NOMO-1 (cell line): ENCODE data around the gene IGSF22.

Source experiments
- DNase-seq, 2 experiments: peaks; one replicate each; lab custom pipeline; 2025; ENCODE audit not compliant: unreplicated experiment in 2 of 2; lab: John Stamatoyannopoulos, UW

IGSF22 gene

DNA sequence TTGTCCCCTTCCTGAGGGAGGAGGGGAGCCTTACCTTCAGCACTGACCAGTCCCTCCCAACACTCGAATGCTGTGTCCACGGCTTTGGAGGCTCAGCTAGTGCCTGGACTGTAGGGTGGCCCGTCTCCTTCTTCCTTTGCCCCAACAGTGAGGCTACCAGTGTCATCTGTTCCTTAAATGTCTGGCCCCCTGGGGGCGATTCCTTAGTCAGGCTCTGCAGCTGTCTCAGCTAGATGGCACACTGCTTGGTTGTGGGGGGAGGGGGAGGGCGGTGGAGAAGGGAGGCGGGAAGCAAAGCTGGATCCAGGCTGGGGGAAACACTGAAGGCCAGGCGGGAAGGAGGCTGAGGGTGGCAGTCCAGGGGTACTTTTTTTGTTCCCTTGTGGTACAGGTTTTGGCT lies at the start of gene IGSF22:
Gene IGSF22, minus strand, starts transcription at position 149 of the 400 bp plus-strand sequence. CDS start 1,952 bp downstream, outside the sequence.
- no peak for DNase-seq

DNA sequence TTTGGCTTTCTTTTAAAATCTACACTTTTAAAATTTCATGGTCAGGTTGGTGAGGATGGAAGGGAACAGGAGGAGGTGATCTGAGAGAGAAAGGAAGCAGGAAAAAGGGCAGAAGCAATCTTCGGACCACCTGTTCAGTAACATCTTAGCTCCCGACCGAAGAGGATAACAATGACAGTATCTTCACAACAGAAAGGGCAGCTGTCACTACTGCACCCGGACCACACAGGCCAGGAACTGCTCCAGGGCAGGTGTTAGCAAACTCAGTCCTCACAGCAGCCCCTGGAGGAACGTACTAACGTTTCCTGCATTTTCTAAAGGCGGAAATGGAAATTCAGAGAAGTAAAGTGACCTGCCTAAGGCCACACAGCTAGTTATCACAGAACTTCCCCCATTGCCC lies 48.8 kb upstream of the IGSF22 start:
- DNase-seq, result no peak

DNA sequence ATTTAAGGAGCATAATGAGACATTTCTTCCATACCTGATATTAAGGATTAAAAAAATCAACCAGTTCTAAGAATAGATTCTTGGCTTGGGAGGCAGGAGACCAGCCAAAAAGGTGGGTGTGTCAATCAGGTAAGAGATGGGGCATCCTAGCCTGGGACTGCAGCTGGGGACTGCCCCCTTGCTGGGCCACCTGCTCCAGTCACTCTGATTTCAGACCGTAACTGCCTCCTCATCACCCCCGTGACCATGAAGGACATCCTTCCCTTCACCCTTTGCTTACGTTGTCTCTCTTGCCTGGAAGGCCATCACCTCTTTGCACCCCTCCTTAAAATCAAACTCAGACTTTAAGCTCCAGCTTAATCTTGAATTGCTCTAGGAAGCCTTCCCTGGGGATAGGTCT lies 47.7 kb upstream of the IGSF22 start:
- DNase-seq, result no peak

DNA sequence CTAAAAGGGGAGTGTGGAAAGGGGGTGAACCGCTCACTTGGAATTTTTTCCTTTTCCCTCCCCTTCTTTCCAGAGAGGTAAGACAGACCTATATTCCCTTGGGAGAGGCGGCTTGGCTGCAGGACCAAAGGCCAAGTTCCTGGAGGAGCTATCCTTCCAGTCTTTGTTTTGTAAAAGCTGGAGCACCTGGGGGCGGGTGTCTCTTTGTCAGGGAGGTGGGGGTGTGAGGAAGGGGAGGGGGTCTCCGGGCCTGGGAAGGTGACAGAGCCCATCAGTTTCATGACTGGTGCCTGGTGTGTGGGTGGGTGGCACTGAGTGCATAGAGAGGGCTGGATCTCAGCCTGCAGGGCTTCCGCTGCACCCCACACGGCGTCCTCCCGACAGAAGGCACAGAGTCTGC lies 47.1 kb upstream of the IGSF22 start:
- no peak for DNase-seq

DNA sequence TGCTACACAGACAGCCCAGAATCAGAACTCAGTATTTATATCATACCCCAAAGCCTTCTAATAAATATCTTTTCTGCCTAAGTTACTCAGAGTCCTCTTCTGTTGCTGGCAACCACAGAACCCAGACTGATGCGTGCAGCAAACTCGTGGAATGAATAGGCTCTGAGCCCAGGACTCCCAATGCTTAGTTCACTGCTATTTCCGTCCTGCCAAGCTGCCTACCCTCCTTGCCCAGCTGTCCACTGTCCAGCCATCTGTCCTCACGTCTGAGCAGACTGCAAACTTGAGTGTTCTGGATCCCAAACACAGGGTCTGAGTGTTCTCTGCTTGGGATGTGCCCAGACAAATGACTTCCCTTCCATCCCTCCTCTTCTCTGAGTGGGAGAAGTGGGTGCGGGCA lies 46.2 kb upstream of the IGSF22 start:
- no peak for DNase-seq

DNA sequence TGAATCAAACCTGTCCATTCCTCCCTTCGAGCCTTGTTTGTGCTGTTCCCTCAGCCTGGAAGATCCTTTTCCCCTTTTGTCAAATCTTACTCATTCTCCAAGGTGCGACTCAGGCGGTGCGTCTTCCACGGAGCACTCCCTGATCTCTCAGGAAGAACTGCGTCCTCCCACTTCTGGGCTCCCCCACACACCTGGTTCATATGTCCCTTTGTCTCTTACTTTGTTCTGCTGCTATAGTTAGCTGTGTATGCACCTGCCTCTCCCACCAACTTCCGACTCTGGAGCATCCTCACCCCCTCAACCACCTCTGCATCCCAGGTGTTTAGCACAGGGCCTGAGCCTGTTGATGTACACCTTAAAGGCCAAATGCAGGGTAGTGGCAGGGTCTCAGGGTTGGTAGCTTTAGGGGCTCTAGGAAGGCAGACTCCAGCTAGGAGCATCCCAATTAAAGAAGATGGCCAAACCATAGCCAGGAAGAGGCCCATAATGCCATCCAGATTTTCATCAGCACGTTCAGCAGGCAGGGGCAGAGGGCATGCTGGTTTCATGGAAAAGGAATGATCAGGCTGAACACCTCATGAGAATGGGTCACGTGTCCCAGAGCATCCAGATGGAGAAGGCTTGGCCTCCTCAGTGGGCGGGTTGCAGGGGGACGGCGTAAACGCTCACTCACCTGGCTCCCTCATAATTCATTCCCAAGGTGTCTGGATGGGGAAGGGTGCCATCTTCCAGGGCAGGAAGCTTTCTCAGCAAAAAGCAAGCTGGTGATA lies 45.5 kb upstream of the IGSF22 start:
- no peak for DNase-seq

DNA sequence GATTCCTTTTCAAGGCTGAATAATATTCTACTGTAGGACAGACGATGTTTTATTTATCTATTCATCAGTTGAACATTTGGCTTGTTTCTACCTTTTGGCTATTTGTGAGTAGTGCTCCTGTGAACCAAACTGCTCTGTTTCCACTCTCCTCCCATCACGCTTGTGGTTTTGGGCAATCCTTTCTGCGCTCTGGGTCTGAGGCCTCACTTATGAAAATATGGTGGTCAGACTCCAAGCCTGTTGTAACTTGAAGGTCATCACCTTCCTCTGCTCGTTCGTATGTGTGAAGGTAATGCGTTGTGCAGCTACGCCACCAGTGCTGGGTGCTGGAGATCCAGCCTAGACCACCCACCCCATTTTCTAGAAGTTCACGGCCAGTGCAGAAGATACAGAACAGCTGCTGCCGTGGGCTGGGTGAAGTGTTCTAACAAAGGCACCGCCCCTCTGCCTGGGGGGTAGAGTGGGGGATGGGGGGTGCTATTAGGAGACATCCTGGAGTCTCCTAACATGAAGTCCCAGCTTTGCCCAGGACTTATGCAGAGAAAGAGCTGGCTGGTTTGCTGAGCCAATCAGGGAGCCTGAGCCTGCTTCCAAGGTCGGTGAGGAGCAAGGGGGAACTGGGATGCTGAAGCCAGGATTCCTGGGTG lies 44.6 kb upstream of the IGSF22 start:
- no peak for DNase-seq

DNA sequence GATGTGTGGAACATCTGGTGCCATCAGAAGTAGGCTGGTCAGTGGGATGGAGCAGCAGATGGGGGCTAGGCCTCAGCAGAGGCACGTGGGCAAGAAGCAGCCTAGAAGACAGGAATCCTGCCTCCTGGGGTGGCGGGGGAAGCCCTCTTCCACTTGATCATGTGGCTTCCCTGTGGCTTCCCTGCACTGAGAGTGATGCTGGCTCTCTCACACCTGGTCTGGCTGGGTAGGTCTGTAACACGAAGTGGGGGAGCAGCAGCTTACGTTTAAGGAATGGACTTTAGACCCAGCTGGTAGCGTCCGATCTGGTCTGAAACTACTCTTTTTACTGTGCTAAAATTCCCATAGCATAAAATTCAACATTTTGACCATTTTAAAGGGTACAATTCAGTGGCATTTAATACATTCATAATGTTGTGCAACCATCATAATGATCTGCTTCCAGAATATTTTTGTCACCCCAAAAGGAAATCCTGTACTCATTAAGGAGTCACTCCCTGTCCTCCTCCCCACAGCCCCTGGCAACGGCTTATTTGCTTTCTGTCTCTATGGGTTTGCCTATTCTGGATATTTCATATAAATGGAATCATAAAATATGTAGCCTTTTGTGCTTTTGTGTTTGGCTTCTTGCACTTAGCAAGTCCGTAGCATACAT lies 43.9 kb upstream of the IGSF22 start:
- no peak for DNase-seq

DNA sequence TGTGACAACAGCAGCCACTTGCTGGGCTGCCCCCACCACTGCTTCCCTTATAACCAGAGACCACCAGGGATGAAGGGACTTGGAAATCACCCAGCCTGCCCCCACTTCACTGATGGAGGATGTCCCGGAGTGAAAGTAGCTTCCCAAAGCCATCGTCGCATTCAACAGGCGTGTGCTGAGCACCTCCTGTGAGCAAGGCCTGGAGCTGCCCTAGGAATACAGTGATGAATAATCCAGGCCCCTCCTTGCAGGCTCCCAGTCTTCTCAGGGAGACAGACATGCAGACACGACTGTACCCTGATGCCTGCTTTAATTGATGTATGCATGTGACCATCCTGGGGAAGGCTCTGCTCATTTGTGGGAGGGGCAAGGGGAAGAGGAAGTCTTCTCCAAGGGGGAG lies 43.0 kb upstream of the IGSF22 start:
- no peak for DNase-seq

DNA sequence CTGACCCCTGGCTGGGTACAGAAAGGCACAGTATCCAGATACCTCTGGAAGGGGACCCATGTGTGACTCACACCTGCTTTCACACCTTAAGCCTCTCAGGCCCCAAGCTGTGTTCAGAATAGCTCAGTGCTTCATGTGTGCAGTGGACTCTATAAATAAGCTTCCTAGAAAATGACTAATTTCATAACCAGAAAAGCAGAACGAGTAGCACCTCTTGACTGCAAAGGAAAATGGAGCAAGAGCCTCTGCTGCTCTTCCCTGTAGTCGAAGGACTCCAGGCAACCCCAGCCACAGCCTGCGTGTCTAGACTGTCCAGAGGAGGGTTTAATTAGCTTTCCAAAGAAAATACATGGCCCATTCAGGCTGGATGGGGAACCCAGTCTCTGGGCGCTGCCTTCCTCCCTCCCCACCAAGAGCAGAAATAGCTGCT lies 42.5 kb upstream of the IGSF22 start:
- peak; percentile 39 to 72 for DNase-seq

DNA sequence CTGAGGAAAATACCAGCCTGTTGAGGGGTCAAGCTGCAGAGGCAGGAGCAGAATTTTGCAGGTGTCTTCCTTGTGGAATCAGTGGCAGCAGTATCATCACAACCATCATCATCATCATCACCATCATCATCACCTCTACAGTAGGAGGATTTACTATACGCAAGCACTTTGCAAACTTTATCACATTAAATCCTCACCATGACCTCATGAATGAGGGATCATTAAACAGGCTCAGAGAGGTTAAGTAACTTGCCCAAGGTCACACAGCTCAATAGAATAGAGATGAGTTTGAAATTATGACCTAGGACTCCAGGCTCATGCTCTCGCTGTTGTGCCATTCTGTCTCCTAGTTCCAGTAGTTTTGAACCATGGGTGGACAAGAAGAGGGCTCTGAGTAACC lies 40.0 kb upstream of the IGSF22 start:
- no peak for DNase-seq

DNA sequence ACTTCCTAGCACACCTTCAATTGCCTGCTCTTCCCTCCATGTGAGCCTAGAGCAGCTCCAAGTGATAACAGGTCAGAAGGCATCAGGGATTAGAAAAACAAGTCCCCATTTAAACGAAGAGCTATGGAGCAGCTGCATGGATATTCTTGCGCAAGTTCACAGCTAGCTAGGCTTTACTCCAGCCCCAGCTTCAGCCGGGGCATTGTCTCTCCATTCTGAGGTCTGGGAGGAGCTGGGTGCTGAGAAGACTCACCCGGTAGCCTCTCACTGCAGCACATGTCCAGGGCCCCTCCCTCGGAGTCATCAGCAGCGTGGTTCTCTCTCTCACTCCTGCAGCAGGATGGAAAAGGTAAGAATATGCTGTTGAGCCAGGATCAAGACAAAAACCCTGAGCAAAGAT lies 39.6 kb upstream of the IGSF22 start:
- no peak for DNase-seq

DNA sequence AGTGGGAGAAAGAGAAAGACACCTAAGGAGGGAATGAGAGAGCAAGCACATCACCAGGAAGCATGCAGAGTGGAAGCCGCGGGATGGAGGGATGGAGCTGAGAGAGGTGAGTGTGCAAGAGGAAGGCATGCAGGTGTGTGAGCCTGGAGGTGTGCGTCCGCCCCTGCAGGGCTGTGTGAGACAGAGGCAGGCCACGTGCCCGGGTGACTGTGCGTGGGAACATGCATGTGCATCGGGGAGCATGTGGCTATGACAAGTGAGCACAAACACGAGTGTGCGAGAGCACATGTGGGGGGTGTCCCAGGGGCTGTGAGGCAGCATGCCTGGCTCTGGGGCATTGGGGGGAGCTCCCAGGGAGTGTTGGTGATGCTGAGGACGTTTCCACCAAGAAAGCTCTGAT lies 35.8 kb upstream of the IGSF22 start:
- DNase-seq, result no peak

DNA sequence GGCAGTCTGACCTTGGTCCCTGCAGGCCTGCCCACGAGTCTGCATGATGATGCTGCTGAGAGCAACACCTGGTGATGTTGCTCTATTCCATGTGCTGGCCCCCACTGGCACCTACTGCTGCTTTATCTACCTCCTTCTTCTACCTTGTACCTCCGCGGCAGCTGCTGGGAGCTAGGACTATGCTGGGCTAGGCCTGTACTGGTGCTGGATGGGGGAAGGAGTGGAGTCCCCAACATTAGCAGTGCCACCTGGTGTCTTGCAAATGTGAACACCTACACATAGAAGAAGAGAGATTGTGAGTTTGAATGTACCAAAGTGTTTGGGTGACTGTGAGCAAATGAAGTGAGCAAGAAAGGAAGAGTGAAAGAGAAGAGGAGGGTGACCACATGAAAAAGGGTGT lies 35.2 kb upstream of the IGSF22 start:
- no peak for DNase-seq

DNA sequence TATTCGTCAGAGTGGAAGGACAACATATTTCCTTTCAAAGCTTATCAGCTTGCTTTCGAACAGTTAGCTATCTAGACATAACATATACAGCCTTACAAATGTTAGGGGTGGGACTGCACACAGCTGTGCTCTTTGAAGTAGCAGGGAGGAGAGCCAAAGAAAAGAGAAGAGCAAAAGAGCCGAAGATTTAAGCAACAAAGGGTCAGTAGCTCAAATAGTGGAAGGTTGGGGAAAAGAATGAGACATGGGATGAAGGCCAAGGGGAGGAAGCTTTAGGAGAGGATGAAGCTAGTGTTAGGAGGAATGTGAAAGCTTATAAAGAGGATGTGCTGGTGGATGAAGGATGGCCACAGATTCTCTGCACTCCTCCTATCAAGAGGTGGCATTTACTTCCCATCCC lies 31.8 kb upstream of the IGSF22 start:
- no peak for DNase-seq

DNA sequence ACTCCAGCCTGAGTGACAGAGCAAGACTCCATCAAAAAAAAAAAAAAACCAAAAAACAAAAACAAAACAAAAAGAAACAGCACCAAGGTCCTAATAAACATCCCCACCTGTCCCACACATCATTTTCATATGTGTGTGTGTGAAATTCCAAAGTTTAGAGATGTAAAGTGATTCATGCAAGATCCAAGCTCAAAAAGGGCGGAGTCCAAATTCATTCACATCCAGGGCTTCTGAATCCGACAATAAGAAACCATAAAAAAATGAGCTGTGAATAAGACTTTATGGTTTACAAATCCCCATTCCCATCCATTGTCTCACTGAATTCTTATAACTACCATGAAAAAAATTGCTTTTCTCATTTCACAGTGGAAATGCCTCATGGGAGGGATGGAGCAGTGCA lies 30.9 kb upstream of the IGSF22 start:
- DNase-seq, result no peak

DNA sequence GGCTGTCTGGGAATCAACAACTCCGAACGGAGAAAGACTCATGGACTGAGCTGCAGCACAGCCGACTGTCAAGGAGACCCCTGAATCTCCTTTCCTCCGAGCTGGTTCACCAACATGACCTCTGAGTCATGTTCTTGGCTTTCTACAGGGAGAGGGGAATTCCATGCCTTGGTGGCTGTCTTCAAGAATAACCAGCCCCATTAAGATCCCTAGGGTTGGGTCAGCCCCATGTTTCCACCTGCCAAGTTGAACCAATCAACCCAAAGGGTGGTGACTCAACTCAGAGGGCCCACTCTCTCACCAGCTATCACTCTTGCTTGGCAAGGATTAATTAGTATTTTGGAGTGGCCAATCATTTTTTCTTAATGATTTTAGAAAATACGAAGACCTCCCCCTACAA lies 28.3 kb upstream of the IGSF22 start:
- no peak for DNase-seq

DNA sequence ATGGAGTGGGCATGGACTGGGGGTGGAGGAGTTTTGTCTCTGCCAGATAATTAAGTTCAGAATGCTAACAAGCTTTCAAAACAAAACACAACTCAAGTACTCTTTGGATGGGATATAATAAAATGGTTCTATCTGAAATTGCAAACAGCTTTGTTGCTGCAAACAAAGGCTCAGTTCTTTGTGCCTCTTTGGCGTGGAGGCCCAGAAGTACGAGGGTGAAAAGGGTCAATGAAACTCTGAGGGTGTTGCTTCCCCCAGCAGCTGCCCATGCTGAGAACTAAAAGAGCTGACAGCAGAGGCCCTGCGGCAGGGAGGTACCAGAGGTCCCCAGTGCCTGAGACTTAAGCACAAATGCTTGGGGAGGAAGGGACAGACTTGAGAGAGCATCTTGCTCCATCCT lies 26.5 kb upstream of the IGSF22 start:
- no peak for DNase-seq

DNA sequence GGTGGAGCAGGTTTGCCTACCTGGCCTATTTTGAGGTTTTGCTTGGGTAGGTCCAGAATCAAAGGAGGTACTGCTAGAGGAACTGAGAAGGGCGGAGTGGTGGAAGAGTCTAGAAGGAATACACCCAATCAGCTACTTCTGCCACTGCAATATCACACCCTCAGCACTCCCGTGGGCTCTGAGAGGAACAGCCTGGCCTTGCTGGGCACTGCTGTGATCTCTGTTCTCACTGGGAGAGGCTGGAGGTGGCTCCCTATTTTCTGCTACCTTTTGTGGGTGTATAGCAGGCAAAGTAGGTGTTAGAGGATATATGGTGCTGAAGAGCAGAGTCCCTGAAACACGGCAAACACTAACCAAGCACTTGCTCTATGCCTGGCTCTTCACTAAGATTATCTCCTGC lies 25.0 kb upstream of the IGSF22 start:
- DNase-seq, result no peak

DNA sequence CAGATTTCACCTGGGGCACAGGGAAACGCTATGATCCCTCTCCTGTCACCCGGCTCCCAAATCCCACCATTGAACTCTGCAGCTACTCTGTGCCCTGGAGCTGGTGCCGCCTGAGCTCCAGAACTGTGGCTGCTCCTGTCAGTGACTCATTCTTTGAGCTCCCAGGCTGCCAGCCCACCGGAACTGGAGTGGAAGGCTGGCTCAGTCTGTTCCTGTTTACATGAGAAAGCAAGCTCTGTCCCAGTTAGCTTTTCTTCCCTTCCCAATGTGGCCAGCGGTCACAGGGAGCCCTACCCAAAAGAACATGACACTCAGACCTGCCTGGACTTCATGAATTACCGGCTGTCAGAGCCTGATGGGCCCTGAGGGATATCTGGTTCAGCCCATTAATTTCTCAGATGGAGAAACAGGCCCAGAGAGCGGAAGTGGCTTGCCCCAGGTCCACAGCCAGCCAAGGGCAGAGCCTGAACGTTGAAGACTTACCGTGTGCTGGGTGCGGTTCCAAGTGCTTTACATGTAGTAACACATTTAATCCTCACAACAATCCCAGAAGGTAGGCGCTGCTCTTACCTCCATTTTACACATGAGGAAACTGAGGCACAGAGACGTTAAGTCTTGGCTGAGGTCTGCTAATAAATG lies 23.8 kb upstream of the IGSF22 start:
- DNase-seq, result no peak

DNA sequence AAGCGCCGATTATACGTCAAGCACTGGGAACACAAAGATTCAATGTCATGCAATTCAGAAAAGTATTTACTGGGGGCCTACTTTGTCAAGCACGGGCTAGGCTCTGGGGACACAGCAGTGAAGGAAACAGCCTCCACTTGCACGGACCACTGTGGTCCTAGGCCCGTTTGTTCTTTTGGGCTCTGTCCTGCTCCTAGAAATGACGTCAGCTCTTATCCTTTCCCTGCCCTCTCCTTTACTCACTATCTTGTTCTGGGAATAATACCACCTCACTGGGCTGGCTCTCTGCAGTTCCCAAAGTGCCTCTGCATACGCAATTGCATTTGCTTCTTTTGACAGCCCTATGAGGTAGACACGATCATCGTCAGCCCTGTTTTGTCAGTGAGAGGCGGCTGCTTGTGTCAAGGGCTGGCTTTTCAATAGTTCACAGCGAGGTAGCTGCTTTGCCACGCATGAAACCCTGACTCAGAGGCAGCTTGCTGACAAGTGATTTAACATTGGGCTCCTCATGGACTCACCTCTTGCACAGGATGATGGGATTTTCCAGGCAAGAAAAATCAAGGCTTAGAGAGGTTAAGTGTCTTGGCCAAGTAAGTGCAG lies 22.9 kb upstream of the IGSF22 start:
- DNase-seq, result no peak
